WTC11 (cell line): ENCODE data around the gene SOD2. TPM values are rescaled to one million over a fixed set of nuclear protein-coding genes. Genes with fewer than 3 reads are reported as not detected.
A peak's percentile ranks its signal among the peaks of the same experiment; 100 is the strongest.

Experiments used
- ATAC-seq: fragments of 200-7000 bp; cut with Tn5 transposase; 2 replicates; pipeline ENCODE4 v1.10.0; 2021; ENCODE audit warnings: mild to moderate bottlenecking, moderate library complexity
- CTCF ChIA-PET: fragments of 300-600 bp; sonication (Branson Sonifier 250); formaldehyde crosslinking; loops from one replicate; lab custom pipeline; 2021; ENCODE audit warnings: antibody characterized with exemption; lab: Charles Lee
- POLR2A ChIA-PET: fragments of 350-600 bp; sonication (Branson Sonifier 250); formaldehyde crosslinking; loops from one replicate; lab custom pipeline; 2021; ENCODE audit warnings: antibody characterized with exemption; lab: Charles Lee
- DNase-seq: peaks from one replicate; pipeline ENCODE4 v3.0.0; 2021; ENCODE audit warnings: low spot score
- H3K27ac Mint-ChIP-seq: 2 replicates; pipeline ENCODE4 v1.8.0; 2021; ENCODE audit warnings: mixed read lengths
- H3K27me3 Mint-ChIP-seq: 2 replicates; pipeline ENCODE4 v1.8.0; 2021; ENCODE audit warnings: low read depth, mild to moderate bottlenecking, moderate library complexity, mixed read lengths
- H3K36me3 Mint-ChIP-seq: 2 replicates; pipeline ENCODE4 v1.8.0; 2021; ENCODE audit warnings: mixed read lengths
- H3K4me1 Mint-ChIP-seq: 2 replicates; pipeline ENCODE4 v1.8.0; 2022; ENCODE audit warnings: mixed read lengths
- H3K4me3 Mint-ChIP-seq: 2 replicates; pipeline ENCODE4 v1.8.0; 2021; ENCODE audit warnings: mild to moderate bottlenecking, moderate library complexity, mixed read lengths
- H3K9me3 Mint-ChIP-seq: 2 replicates; pipeline ENCODE4 v1.8.0; 2021; ENCODE audit warnings: mixed read lengths
- AFF4 ChIP-seq: sonication (generic); formaldehyde crosslinking; IDR thresholded peaks from 2 replicates; pipeline ENCODE4 v1.8.1; 2023; ENCODE audit warnings: mild to moderate bottlenecking, missing genetic modification reagents, borderline replicate concordance
- AR ChIP-seq: fragments of 250-450 bp; sonication (Bioruptor Pico); IDR thresholded peaks from 2 replicates; pipeline ENCODE4 v1.9.0; 2021; ENCODE audit warnings: mild to moderate bottlenecking
- CTCF ChIP-seq: fragments of 200-600 bp; IDR thresholded peaks from 2 replicates; pipeline ENCODE4 v1.8.0; 2022; ENCODE audit warnings: antibody characterized with exemption
- E2F4 ChIP-seq: sonication (generic); formaldehyde crosslinking; IDR thresholded peaks from 2 replicates; pipeline ENCODE4 v1.8.1; 2022; ENCODE audit warnings: low read depth, mild to moderate bottlenecking, moderate library complexity, missing genetic modification reagents, borderline replicate concordance
- ESRRA ChIP-seq: sonication (generic); formaldehyde crosslinking; IDR thresholded peaks from 2 replicates; pipeline ENCODE4 v1.8.1; 2022; ENCODE audit warnings: mild to moderate bottlenecking, missing genetic modification reagents, borderline replicate concordance
- ETV6 ChIP-seq: sonication (generic); formaldehyde crosslinking; IDR thresholded peaks from 2 replicates; pipeline ENCODE4 v1.8.1; 2022; ENCODE audit warnings: mild to moderate bottlenecking, missing genetic modification reagents
- FOXP4 ChIP-seq: sonication (generic); formaldehyde crosslinking; IDR thresholded peaks from 2 replicates; pipeline ENCODE4 v1.8.0; 2022; ENCODE audit warnings: mild to moderate bottlenecking, missing genetic modification reagents
- GABPB1 ChIP-seq: sonication (generic); formaldehyde crosslinking; IDR thresholded peaks from 2 replicates; pipeline ENCODE4 v1.8.1; 2023; ENCODE audit warnings: mild to moderate bottlenecking, missing genetic modification reagents
- JUN ChIP-seq: sonication (generic); formaldehyde crosslinking; IDR thresholded peaks from 2 replicates; pipeline ENCODE4 v1.8.0; 2023; ENCODE audit warnings: mild to moderate bottlenecking, missing genetic modification reagents
- MYBL2 ChIP-seq: sonication (generic); formaldehyde crosslinking; IDR thresholded peaks from 2 replicates; pipeline ENCODE4 v1.8.1; 2023; ENCODE audit warnings: mild to moderate bottlenecking, moderate library complexity, missing genetic modification reagents
- NFATC4 ChIP-seq: fragments of 250-450 bp; sonication (Bioruptor Pico); IDR thresholded peaks from 2 replicates; pipeline ENCODE4 v1.9.0; 2021; ENCODE audit warnings: mild to moderate bottlenecking
- NFE2L1 ChIP-seq: sonication (generic); formaldehyde crosslinking; IDR thresholded peaks from 2 replicates; pipeline ENCODE4 v1.8.1; 2023; ENCODE audit warnings: missing genetic modification reagents
- NR3C1 ChIP-seq: sonication (generic); formaldehyde crosslinking; conservative IDR thresholded peaks from 2 replicates; pipeline ENCODE4 v1.8.1; 2023; ENCODE audit warnings: low read depth, mild to moderate bottlenecking, missing genetic modification reagents
- SMAD3 ChIP-seq: sonication (generic); formaldehyde crosslinking; IDR thresholded peaks from 2 replicates; pipeline ENCODE4 v1.8.0; 2022; ENCODE audit warnings: missing genetic modification reagents, mild to moderate bottlenecking, borderline replicate concordance
- ZBTB21 ChIP-seq: sonication (generic); formaldehyde crosslinking; IDR thresholded peaks from 2 replicates; pipeline ENCODE4 v1.8.1; 2023; ENCODE audit warnings: mild to moderate bottlenecking, missing genetic modification reagents, borderline replicate concordance
- ZNF232 ChIP-seq: sonication (generic); formaldehyde crosslinking; IDR thresholded peaks from 2 replicates; pipeline ENCODE4 v1.8.0; 2022; ENCODE audit warnings: mild to moderate bottlenecking, missing genetic modification reagents
- ZNF416 ChIP-seq: fragments of 250-450 bp; sonication (Bioruptor Pico); IDR thresholded peaks from 2 replicates; pipeline ENCODE4 v1.9.0; 2021; ENCODE audit warnings: mild to moderate bottlenecking, inconsistent platforms
- ZNF532 ChIP-seq: fragments of 250-450 bp; sonication (Bioruptor Pico); IDR thresholded peaks from 2 replicates; pipeline ENCODE4 v1.9.0; 2021; ENCODE audit warnings: mild to moderate bottlenecking, borderline replicate concordance
- total RNA-seq: library from RNA; stranded (reverse); gene quantifications from 3 replicates; pipeline ENCODE4 v1.2.3, GENCODE V29; 2021

Gene SOD2
- total RNA-seq, 1 experiment from 2014 or later = 82.6 TPM

- TF ChIP-seq NFE2L1 (CRISPR knock-in tag) (no peak), CTCF (peak; percentile 55), JUN (CRISPR knock-in tag) (no peak)
- Mint-ChIP-seq H3K27me3 (no peaks in the 10 kb centered on the region), H3K9me3 (peaks cover 20% of the 10 kb centered on the region), H3K36me3 (peaks cover 11% of the 10 kb centered on the region), H3K4me3 (no peak overlapping the region), H3K4me1 (peaks cover 18% of the 10 kb centered on the region), H3K27ac (no peak overlapping the region)
- DNase-seq = no peak
- ATAC-seq = peak; percentile 32; the same call in 1 of the 2 replicates
- ChIA-PET CTCF (interaction anchor here (0.6 to 3.0 kb wide), 31 partner anchors 8 to 550 kb away, joined by 3 to 33 read pairs (median 7); partner anchors contain the start of gene FNDC1), POLR2A (no interaction called here)
Observed at GRCh38 chr6:159654483-159655098, 38.5 kb downstream of the SOD2 start.

- no peaks in the 10 kb centered on the region for H3K36me3 Mint-ChIP-seq
- DNase-seq (no peak), ATAC-seq (no peak)
- ChIA-PET CTCF (interaction anchor here (1.5 kb wide), 1 partner anchor 17 kb away, joined by 4 read pairs; no protein-coding TSS in a partner anchor), POLR2A (no interaction called here)
- H3K9me3 Mint-ChIP-seq = no peaks in the 10 kb centered on the region
- no peak overlapping the region for H3K27ac Mint-ChIP-seq
- no peak overlapping the region for H3K4me3 Mint-ChIP-seq
- H3K4me1 Mint-ChIP-seq = peaks cover 7% of the 10 kb centered on the region
- no peaks in the 10 kb centered on the region for H3K27me3 Mint-ChIP-seq
- TF ChIP-seq NR3C1 (no peak), FOXP4 (CRISPR knock-in tag) (no peak), AR (CRISPR knock-in tag) (no peak), NFATC4 (CRISPR knock-in tag) (no peak), GABPB1 (no peak), E2F4 (CRISPR knock-in tag) (no peak), ZNF416 (CRISPR knock-in tag) (no peak), MYBL2 (CRISPR knock-in tag) (no peak), ZBTB21 (no peak), ETV6 (CRISPR knock-in tag) (no peak), ZNF232 (CRISPR knock-in tag) (no peak), SMAD3 (CRISPR knock-in tag) (no peak), AFF4 (CRISPR knock-in tag) (no peak), ESRRA (no peak), ZNF532 (CRISPR knock-in tag) (no peak)
Observed at GRCh38 chr6:159650314-159650713, 42.7 kb downstream of the SOD2 start.
